Liver (tissue), 3 donors: Measurements from ENCODE around the gene TBC1D10A.

Source experiments
- EGR1 ChIP-seq, 2 donors: IDR thresholded peaks; 2 replicates each; pipeline ENCODE4 v1.6.1; 2016 to 2018; ENCODE audit warnings: antibody characterized with exemption in 2 of 2, low read depth in 2 of 2
- FOXA1 ChIP-seq: IDR thresholded peaks from 2 replicates; pipeline ENCODE4 v1.6.1; 2016; ENCODE audit warnings: antibody characterized with exemption
- GABPA ChIP-seq, 2 donors: IDR thresholded peaks in 1 of 2; conservative IDR thresholded peaks in 1 of 2; 2 replicates each; pipeline ENCODE4 v1.6.1; 2016; ENCODE audit warnings: antibody characterized with exemption in 2 of 2, mild to moderate bottlenecking in 1 of 2, moderate library complexity in 1 of 2
- HNF4A ChIP-seq, 2 donors: conservative IDR thresholded peaks; 2 replicates each; pipeline ENCODE4 v1.6.1; 2016; ENCODE audit warnings: antibody characterized with exemption in 2 of 2, mild to moderate bottlenecking in 2 of 2
- HNF4G ChIP-seq: IDR thresholded peaks from 2 replicates; pipeline ENCODE4 v1.6.1; 2016; ENCODE audit warnings: antibody characterized with exemption
- JUND ChIP-seq, 2 donors: IDR thresholded peaks; 2 replicates each; pipeline ENCODE4 v1.6.1; 2016; ENCODE audit warnings: antibody characterized with exemption in 2 of 2
- NR2F2 ChIP-seq: IDR thresholded peaks from 2 replicates; pipeline ENCODE4 v1.6.1; 2016; ENCODE audit warnings: antibody characterized with exemption
- RAD21 ChIP-seq, 2 donors: IDR thresholded peaks; 2 replicates each; pipeline ENCODE4 v1.6.1; 2016; ENCODE audit warnings: antibody characterized with exemption in 2 of 2, mild to moderate bottlenecking in 2 of 2
- REST ChIP-seq: IDR thresholded peaks from 2 replicates; pipeline ENCODE4 v1.6.1; 2016; ENCODE audit warnings: antibody characterized with exemption, mild to moderate bottlenecking
- RXRA ChIP-seq, 2 donors: IDR thresholded peaks; 2 replicates each; pipeline ENCODE4 v1.6.1; 2017 to 2018; ENCODE audit warnings: antibody characterized with exemption in 2 of 2, mild to moderate bottlenecking in 1 of 2
- SP1 ChIP-seq: IDR thresholded peaks from 2 replicates; pipeline ENCODE4 v1.6.1; 2018; ENCODE audit warnings: antibody characterized with exemption, mild to moderate bottlenecking
- YY1 ChIP-seq: IDR thresholded peaks from 2 replicates; pipeline ENCODE4 v1.6.1; 2016; ENCODE audit warnings: antibody characterized with exemption, mild to moderate bottlenecking
- TF ChIP-seq, protein P1 (sequence below): fragments of 150-350 bp; IDR thresholded peaks from 2 replicates; pipeline ENCODE4 v1.5.1; 2017; ENCODE audit warnings: improper control_type of control experiment, low read depth, low read length; ENCODE audit not compliant: missing input control
- TF ChIP-seq, protein P2 (sequence below): IDR thresholded peaks from 2 replicates; pipeline ENCODE4 v1.6.1; 2016; ENCODE audit warnings: antibody characterized with exemption
- donor health status: healthy.
- donor health status: healthy.

DNA sequence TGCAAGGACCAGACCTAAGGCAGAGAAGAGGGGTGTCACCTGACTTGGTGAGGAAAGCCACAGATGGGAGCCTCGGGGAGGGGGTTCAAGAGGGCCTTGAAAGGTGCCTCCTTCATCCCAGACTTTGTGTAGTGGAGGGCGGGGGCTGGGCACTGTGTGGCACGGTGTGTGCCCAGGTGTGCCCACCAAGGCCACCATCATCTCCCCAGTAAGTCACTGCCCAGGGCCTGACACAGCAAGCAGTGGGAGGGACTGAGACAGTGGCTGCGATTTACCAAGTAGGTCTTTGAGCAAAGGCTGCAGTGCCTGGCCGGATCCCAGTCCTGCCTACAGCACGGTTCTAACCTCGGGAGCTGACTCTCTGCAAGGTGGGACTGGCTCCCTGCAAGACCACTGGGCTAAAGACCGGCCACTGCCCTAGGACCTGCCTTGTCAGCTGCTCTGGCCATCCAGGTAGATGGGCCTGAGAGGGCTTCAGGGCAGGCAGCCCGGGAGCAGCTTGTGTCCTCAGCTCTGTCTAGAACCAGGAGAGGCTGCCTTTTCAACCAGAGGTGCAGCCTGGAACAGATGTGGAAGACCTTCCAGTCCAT, 61.5 kb downstream of the TBC1D10A start:
- TF ChIP-seq, protein P1, sequence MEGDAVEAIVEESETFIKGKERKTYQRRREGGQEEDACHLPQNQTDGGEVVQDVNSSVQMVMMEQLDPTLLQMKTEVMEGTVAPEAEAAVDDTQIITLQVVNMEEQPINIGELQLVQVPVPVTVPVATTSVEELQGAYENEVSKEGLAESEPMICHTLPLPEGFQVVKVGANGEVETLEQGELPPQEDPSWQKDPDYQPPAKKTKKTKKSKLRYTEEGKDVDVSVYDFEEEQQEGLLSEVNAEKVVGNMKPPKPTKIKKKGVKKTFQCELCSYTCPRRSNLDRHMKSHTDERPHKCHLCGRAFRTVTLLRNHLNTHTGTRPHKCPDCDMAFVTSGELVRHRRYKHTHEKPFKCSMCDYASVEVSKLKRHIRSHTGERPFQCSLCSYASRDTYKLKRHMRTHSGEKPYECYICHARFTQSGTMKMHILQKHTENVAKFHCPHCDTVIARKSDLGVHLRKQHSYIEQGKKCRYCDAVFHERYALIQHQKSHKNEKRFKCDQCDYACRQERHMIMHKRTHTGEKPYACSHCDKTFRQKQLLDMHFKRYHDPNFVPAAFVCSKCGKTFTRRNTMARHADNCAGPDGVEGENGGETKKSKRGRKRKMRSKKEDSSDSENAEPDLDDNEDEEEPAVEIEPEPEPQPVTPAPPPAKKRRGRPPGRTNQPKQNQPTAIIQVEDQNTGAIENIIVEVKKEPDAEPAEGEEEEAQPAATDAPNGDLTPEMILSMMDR, result no peak
- TF ChIP-seq RXRA (IDR thresholded peaks at IDR 0.05) (no peak), NR2F2 (no peak), REST (no peak), JUND (IDR thresholded peaks at IDR 0.05) (no peak), RAD21 (IDR thresholded peaks at IDR 0.05) (no peak), EGR1 (IDR thresholded peaks at IDR 0.05; ENCODE audit: low read depth in 2 of 2) (no peak), GABPA (IDR thresholded peaks at IDR 0.05 in 1 of 2, conservative IDR thresholded peaks at IDR 0.05 in 1 of 2) (no peak), FOXA1 (no peak), YY1 (no peak), HNF4G (no peak), HNF4A (conservative IDR thresholded peaks at IDR 0.05) (no peak), SP1 (no peak)
- TF ChIP-seq, protein P2, sequence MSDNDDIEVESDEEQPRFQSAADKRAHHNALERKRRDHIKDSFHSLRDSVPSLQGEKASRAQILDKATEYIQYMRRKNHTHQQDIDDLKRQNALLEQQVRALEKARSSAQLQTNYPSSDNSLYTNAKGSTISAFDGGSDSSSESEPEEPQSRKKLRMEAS, result no peak
